Glutamatergic neuron (in vitro differentiated cells): ENCODE measurements around the gene HS3ST2. TPM values are rescaled to one million over a fixed set of nuclear protein-coding genes. Genes with fewer than 3 reads are reported as not detected.
A peak's percentile ranks its signal among the peaks of the same experiment; 100 is the strongest.

Experiments used
- DNase-seq: peaks from one replicate; pipeline ENCODE4 v3.0.0; 2022
- H3K27ac Mint-ChIP-seq: one replicate; pipeline ENCODE4 v1.8.0; 2020; ENCODE audit warnings: mild to moderate bottlenecking, mixed read lengths, inconsistent platforms; ENCODE audit not compliant: unreplicated experiment
- H3K27me3 Mint-ChIP-seq: one replicate; pipeline ENCODE4 v1.8.0; 2020; ENCODE audit warnings: mild to moderate bottlenecking, moderate library complexity, mixed read lengths, inconsistent platforms; ENCODE audit not compliant: unreplicated experiment
- H3K36me3 Mint-ChIP-seq: one replicate; pipeline ENCODE4 v1.8.0; 2020; ENCODE audit warnings: mild to moderate bottlenecking, mixed read lengths, inconsistent platforms; ENCODE audit not compliant: unreplicated experiment
- H3K4me1 Mint-ChIP-seq: one replicate; pipeline ENCODE4 v1.8.0; 2020; ENCODE audit warnings: mild to moderate bottlenecking, low read depth, mixed read lengths, inconsistent platforms; ENCODE audit not compliant: unreplicated experiment
- H3K4me3 Mint-ChIP-seq: one replicate; pipeline ENCODE4 v1.8.0; 2020; ENCODE audit warnings: mild to moderate bottlenecking, mixed read lengths, inconsistent platforms; ENCODE audit not compliant: unreplicated experiment
- H3K9me3 Mint-ChIP-seq: one replicate; pipeline ENCODE4 v1.8.0; 2020; ENCODE audit warnings: mild to moderate bottlenecking, moderate library complexity, mixed read lengths, inconsistent platforms; ENCODE audit not compliant: unreplicated experiment
- CTCF ChIP-seq: fragments of 200-600 bp; sonication (generic); IDR thresholded peaks from one replicate; pipeline ENCODE4 v1.5.0; 2021; ENCODE audit not compliant: partially characterized antibody, unreplicated experiment
- total RNA-seq: library from RNA; stranded (reverse); fragmentation: NEBNext Ultra II Directional; extraction: Animal tissue kit (Norgen Biotek cat#: 25700); gene quantifications from one replicate; pipeline ENCODE4 v1.2.1, GENCODE V29; 2021; ENCODE audit not compliant: unreplicated experiment

Gene HS3ST2
- total RNA-seq, 1 donor from 2014 or later, result 32.5 TPM

GRCh38 chr16:22806811-22807210, 7.2 kb upstream of the HS3ST2 start:
- no peaks in the 10 kb centered on the region for H3K27me3 Mint-ChIP-seq
- H3K4me3 Mint-ChIP-seq, result no peak overlapping the region
- no peak overlapping the region for H3K27ac Mint-ChIP-seq
- no peaks in the 10 kb centered on the region for H3K9me3 Mint-ChIP-seq
- TF ChIP-seq CTCF, result no peak
- no peaks in the 10 kb centered on the region for H3K4me1 Mint-ChIP-seq
- no peak for DNase-seq
- H3K36me3 Mint-ChIP-seq, result peaks cover 7% of the 10 kb centered on the region

- Mint-ChIP-seq H3K9me3 (peaks cover 1% of the 10 kb centered on the region), H3K27me3 (peaks cover 8% of the 10 kb centered on the region), H3K36me3 (no peaks in the 10 kb centered on the region), H3K4me1 (peaks cover 2% of the 10 kb centered on the region), H3K4me3 (no peak overlapping the region), H3K27ac (no peak overlapping the region)
- DNase-seq, result no peak
- TF ChIP-seq CTCF, result no peak
These were observed 3.7 kb upstream of the HS3ST2 start for GRCh38 chr16:22810226-22810625.

GRCh38 chr16:22813223-22813947, 577 bp upstream of the HS3ST2 start:
- H3K4me3 Mint-ChIP-seq, result peak overlapping the region; percentile 93
- peaks cover 2% of the 10 kb centered on the region for H3K4me1 Mint-ChIP-seq
- peak overlapping the region; percentile 55 for H3K27ac Mint-ChIP-seq
- peaks cover 1% of the 10 kb centered on the region for H3K9me3 Mint-ChIP-seq
- peak; percentile 68 for TF ChIP-seq CTCF
- H3K27me3 Mint-ChIP-seq, result peaks cover 9% of the 10 kb centered on the region
- peak; percentile 72 for DNase-seq
- no peaks in the 10 kb centered on the region for H3K36me3 Mint-ChIP-seq

- Mint-ChIP-seq H3K4me1 (peaks cover 2% of the 10 kb centered on the region), H3K4me3 (peak overlapping the region; percentile 93), H3K27me3 (peaks cover 9% of the 10 kb centered on the region), H3K27ac (no peak overlapping the region), H3K9me3 (peaks cover 1% of the 10 kb centered on the region), H3K36me3 (peaks cover 5% of the 10 kb centered on the region)
- DNase-seq, result peak; percentile 27
- TF ChIP-seq CTCF, result no peak
These were observed 746 bp downstream of the HS3ST2 start for GRCh38 chr16:22814711-22815105.

- H3K27ac Mint-ChIP-seq, result no peak overlapping the region
- H3K27me3 Mint-ChIP-seq, result peaks cover 9% of the 10 kb centered on the region
- no peak for DNase-seq
- H3K4me1 Mint-ChIP-seq, result peaks cover 2% of the 10 kb centered on the region
- no peak for TF ChIP-seq CTCF
- peak overlapping the region; percentile 93 for H3K4me3 Mint-ChIP-seq
- H3K36me3 Mint-ChIP-seq, result peaks cover 11% of the 10 kb centered on the region
- H3K9me3 Mint-ChIP-seq, result peaks cover 1% of the 10 kb centered on the region
These were observed 1.9 kb downstream of the HS3ST2 start for GRCh38 chr16:22815863-22816262.
